ENCODE results near the gene ZNF37A. TPM values are rescaled to one million over a fixed set of nuclear protein-coding genes. Genes with fewer than 3 reads are reported as not detected.
"Not testable (repeated sequence)": the region's sequence is repeated elsewhere in the genome, so short reads cannot be mapped to it uniquely, and the experiment has no call there.

Gene ZNF37A
- polyA plus RNA-seq (ENCODE audit: insufficient read length in 10 of 10) = 10 to 100 TPM in 3 of 10 donors, 1 to 10 TPM in 7; 6.1 to 10.8 (median 9.7) TPM
- long read RNA-seq, donor 1 = 0 reads
- long read RNA-seq, donor 2 = 0 reads
- long read RNA-seq, donor 3 = 0 reads
- long read RNA-seq, donor 4 = 0 reads
- long read RNA-seq, donor 5, full-length matches to known transcripts = 1 of 1 reads
- long read RNA-seq, donor 5, partial matches to known transcripts = 0 of 1 reads
- long read RNA-seq, donor 5, other reads (novel, unspliced or antisense) = 0 of 1 reads
- long read RNA-seq, donor 6 = 0 reads
- long read RNA-seq, donor 7, full-length matches to known transcripts = 1 of 1 reads
- long read RNA-seq, donor 7, partial matches to known transcripts = 0 of 1 reads
- long read RNA-seq, donor 7, other reads (novel, unspliced or antisense) = 0 of 1 reads
- long read RNA-seq, donor 8 = 0 reads
- long read RNA-seq, donor 9 = 0 reads

DNA sequence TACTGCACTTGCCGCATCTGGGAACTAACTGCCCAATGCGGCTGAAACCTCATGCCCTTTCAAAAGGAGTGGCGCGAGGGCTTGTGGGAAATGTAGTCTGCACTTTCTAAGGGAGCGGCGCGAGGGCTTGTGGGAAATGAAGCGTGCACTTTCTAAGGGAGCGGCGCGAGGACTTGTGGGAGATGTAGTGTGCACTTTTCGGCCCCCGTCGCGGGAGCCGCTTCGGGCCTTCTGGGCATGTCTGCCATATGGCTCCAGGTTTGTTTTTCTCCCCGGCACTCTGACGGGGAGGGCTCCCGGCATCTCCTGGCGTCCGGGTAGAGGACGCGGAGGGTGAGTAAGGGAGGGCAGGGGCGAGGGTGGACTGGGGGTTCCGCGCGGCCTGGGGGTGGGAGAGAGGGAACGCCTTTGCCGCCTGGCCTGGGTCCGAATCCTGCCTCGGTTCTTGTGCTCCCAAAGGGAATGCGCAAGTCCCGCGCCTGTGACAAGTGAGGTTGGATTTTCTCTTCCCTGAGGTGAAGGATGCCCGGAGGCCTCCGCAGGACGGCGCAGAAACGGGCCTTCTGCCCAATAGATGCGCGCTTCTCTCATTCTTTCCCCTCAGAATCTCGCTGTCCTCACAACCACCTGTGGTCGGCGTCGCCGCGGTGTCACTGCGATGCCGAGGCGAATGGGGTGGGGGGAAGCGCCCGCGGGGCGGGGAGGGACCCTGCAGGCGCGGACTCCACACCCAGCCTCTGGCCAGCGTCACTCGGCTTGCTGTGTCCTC, at the start of gene ZNF37A:
Gene ZNF37A (plus strand): TSS at position 180 of the 769 bp plus-strand sequence. CDS start 2,281 bp downstream, outside the sequence.
- DNase-seq = peak; percentile 94 to 98 (median 96)

DNA sequence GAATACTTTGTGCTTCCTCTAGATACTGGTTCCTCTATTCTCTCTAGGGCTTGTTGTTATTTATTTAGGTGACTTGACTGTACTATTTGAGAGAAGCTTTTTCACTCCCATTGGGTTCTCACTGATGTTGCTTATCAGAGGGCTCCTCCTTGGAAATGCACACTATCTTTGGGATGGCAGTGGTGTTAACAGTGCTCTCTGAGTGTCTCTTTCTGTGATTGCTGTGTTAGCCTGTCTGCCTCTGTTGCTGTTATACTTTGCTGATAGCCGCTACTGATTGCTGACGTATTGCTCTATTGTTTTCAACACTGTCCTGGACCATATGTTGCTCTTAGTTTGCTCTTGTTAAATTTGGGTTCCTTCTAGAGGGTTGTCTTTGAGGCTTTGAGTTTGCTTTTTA, 49.0 kb upstream of the ZNF37A start:
- no peak for DNase-seq

DNA sequence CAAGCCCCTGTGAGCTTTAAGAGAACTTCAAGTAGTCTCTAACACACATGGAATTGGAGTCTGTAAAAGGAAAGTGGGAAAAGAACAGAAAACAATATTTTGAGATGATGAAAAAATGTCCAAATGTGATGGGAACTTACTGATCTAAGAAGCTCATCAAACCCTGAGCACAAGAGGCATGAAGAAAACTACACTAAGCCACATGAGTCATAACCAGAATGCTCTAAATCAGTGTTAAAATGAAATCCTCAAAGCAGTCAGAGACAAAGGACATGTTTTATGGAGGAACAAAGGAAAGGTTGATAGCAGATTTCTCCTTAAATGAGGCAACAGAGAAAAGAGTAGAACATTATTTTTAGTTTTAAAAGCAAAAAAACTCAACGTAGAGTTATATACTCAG, 46.5 kb upstream of the ZNF37A start:
- no peak for DNase-seq

DNA sequence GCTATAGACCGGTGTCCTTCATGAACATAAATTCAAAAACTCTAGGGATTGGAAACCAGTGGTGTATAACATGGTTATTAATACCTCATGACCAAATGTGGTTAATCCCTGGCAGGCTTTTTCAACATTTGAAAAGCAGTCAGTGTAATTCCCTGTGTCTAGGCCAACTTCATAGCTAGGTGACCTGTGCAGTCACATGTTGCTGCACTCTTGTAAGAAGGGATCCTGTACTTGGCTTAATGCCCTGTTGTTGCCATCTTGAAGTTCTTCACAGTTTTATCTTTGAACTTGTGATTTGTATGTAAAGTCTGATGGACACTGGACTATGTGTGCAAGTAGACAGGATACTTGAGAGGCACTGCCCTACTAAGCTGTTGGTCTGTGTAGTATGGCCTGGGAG, 43.9 kb upstream of the ZNF37A start:
- DNase-seq = no peak

DNA sequence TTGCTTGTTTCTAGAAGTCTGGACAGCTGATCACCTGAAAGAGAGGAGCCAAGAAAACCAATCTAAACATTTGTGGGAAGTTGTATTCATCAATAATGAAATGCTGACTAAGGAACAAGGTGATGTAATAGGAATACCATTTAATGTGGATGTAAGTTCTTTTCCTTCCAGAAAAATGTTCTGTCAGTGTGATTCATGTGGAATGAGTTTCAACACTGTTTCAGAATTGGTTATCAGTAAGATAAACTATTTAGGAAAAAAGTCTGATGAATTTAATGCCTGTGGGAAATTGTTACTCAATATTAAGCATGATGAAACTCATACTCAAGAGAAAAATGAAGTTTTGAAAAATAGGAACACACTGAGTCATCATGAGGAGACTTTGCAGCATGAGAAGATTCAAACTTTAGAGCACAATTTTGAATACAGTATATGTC, 39.8 kb upstream of the ZNF37A start:
- peak in 1 of 3 donors; percentile 20 for DNase-seq

DNA sequence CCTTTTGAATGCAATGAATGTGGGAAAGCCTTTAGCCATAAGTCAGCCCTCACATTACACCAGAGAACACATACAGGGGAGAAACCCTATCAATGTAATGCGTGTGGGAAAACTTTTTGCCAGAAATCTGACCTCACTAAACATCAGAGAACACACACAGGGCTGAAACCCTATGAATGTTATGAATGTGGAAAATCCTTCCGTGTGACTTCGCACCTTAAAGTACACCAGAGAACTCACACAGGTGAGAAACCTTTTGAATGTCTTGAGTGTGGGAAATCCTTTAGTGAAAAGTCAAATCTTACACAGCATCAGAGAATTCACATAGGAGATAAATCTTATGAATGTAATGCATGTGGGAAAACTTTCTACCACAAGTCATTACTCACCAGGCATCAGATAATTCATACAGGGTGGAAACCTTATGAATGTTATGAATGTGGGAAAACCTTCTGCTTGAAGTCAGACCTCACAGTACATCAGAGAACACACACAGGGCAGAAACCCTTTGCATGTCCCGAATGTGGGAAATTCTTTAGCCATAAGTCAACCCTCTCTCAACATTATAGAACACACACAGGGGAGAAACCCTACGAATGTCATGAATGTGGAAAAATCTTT, 38.8 kb upstream of the ZNF37A start:
- not testable (repeated sequence) for DNase-seq

DNA sequence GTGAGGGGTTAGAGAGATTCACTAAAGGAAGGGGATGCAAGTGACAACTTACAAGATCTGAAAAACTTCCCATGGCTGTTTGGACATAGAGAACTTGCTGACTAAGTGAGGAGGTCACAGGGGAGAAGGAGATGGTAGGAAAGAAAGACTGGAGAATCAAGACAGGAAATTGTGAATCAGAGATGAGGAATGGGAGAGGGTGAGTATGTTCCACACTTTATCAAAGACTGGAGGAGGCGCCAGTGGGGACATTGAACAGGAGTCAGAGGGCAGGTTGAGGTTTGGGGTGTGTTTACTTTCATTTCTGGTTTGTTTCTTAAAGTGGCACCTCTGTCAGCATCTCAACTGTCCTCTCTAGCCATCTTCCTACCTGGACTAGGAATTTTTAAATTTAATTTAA, 24.5 kb upstream of the ZNF37A start:
- DNase-seq = peak in 1 of 3 donors; percentile 10

DNA sequence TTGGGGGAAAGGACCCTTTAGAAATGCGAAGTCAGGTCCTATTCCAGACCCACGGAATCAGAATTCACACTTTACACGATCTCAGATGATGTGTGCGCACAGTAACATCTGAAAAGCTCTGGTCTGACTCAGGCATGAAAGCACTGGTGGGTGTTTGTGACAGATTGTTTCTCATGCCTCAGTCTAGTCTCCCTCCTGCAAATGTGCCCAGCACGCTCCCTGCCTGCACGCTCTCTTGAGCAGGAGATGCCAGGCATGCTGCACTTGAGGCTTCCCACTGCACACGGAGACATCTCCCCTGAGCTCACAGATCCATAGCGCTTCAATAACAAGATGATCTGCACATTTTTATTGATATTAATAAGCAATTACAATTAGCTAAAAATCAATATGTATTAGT, 23.6 kb upstream of the ZNF37A start:
- DNase-seq = no peak

DNA sequence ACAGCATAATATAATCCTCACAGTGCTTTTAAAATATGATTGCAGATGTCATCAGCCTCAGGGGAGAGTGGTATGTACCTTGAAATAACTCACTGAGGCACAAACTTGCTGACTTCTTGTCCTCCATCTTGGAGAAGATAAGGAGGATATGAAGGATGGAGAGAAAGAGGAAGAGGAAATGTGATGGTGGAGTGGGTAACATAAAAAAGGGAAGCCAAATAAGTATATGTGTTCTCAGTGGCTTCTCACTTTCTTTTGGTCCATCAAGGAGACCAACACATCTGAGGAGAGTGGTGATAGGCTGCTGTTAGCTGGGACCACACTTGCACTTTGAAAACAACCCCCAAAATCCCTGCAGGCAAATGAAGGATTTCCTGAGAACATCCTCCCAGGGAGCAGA, 21.6 kb upstream of the ZNF37A start:
- no peak for DNase-seq

DNA sequence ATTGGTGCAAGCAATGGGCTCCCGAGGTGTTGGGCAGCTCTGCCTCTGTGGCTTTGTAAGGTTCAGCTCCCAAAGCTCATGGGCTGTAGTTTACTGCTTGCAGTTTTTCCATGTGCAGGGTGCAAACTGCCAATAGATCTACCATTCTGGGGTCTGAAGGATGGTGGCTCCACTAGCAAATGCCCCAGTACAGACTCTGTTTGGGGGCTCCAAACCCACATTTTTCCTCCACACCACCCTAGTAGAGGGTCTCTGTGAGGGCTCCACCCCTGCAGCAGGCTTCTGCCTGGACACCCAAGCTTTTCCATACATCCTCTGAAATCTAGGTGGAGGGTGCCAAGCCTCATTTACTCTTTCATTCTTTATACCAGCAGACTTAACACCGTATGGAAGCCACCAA, 17.4 kb upstream of the ZNF37A start:
- DNase-seq = no peak

DNA sequence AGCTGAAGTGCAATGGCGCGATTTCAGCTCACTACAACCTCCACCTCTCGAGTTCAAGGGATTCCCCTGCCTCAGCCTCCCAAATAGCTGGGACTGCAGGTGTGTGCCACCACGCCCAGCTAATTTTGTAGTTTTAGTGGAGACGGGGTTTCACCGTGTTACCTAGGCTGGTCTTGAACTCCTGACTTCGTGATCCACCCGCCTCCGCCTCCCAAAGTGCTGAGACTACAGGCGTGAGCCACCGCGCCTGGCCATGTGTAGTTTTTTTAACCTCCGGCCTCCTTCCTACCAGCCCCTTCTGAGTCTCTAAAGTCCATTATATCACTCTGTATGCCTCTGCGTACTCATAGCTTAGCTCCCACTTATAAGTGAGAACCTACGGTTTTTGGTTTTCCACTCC, 819 bp upstream of the ZNF37A start:
- not testable (repeated sequence) for DNase-seq

DNA sequence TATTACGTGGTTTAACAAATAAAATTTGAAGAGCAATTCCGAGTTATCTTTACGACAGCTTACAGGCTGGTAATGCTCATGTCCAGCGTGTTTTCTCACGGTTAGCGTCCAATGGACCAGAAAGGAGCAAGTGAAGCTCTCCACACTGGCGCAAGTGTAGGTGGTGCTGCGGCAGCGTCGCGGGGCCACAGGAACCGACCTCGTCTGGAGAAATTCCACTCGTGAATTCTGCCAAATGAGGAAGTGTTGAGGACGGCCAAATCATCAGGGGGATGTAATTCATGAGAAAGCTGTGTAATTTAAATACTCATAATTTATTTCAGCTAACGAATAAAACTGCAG, 350 bp upstream of the ZNF37A start:
- DNase-seq = no peak

DNA sequence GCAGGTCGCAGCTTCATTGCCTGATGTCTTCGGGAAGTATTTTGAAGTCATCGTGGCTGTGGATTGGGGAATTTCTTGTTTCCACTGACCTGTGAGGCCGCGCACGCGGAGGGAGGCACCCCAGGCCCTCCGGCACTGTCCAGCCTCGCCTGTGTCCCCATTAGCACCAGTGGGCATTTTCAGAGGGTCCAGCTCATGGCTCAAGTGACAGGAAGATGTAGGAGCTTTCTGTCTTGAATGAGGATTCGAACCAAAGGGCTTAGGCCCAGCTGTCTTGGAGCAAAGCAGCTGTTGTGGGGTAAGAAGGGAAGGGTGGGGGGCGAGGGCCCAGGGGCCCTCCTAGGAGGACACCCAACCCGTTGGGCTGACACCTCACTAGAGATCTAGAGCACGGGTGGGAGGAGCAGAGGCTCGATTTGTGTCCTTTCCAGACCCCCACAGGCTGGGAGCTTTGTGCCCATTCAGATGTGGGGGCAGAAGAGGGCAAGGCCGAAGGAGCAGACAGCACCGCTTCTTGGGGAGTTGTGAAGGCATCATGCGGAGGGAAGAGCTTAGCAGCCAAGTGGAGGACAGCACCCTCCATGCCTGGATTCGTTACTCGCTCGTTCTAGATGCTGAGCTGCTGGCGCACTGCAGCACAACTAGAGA, 914 bp downstream of the ZNF37A start:
- no peak for DNase-seq

DNA sequence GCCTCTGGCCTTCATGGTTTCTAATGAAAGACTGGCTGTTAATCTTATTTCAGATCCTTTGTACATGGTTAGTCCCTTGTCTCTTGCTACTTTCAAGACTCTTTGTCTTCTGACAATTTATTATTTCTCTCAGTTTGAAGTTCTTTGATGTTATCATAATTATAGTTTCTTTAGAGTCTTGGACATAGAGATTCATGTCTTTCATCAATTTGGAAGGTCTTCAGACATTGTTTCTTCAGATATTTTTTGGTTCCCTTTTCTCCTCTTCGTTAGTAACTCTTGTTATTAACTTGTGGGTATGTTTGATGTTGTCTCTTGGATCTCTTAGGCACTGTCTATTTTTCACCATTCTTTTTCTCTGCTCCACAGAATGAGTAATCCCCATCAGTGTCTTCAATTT, 8.7 kb downstream of the ZNF37A start:
- no peak for DNase-seq

DNA sequence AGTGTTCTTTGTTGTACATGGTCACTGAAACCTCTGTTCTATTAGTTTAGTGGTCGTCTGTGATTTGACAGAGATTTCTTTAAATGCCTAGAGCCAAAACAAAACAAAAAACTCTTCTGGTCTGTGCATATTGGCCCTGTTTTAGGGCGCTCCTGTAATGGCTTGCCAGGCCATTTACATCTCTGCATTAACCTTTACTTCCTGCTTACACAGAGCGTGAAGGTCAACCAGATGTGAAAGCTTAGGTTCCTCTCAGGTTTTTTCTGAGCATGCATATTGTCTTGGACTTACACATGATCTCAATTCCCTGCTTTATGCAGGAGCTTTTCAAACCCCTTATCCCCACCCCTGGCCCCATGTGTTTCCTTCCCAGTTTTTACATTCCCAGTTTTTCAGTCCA, 9.6 kb downstream of the ZNF37A start:
- no peak for DNase-seq

DNA sequence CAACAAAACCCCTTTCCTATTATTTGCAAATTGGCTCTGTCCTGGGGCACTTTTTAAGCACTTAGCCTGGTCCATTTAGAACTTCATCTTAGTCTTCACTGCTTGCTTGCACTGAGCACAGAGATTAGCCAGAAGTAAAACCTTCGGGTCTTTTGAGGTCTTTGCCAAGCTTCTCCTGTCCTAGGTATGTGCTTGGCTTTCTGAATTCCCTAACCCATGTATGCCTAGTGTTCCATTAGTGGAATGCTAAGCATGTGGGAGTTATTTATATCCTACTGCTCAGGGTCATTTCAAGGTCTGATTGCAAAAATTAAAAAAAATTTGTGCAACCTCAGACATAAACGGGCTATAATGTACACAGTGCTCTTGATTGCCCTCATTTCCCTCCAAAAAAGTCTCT, 18.0 kb downstream of the ZNF37A start:
- no peak for DNase-seq

DNA sequence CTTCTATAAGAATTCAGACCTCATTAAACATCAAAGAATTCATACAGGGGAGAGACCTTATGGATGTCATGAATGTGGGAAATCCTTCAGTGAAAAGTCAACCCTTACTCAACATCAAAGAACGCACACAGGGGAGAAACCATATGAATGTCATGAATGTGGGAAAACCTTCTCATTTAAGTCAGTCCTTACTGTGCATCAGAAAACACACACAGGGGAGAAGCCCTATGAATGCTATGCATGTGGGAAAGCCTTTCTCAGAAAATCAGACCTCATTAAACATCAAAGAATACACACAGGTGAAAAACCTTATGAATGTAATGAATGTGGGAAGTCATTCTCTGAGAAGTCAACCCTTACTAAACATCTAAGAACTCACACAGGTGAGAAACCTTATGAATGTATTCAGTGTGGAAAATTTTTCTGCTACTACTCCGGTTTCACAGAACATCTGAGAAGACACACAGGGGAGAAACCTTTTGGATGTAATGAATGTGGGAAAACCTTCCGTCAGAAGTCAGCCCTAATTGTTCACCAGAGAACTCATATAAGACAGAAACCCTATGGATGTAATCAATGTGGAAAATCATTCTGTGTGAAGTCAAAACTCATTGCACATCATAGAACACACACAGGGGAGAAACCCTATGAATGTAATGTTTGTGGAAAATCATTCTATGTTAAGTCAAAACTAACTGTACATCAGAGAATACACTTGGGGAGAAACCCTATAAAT, 24.1 kb downstream of the ZNF37A start:
- DNase-seq = no peak

DNA sequence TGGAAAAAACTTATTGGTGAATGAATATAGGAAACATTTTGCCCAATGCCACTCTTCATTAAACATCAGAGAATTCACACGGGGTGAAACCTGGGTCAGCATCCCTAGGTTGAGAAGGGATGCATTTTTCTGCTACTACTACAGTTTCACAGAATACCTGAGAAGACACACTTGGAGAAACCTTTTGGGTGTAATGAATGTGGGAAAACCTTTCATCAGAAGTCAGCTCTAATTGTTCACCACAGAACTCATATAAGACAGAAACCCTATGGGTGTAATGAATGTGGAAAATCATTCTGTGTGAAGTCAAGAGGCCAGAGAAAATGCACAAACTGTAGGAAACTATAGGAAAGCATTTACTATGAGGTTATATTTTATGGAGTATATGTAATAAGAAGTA, 24.9 kb downstream of the ZNF37A start:
- DNase-seq = no peak

DNA sequence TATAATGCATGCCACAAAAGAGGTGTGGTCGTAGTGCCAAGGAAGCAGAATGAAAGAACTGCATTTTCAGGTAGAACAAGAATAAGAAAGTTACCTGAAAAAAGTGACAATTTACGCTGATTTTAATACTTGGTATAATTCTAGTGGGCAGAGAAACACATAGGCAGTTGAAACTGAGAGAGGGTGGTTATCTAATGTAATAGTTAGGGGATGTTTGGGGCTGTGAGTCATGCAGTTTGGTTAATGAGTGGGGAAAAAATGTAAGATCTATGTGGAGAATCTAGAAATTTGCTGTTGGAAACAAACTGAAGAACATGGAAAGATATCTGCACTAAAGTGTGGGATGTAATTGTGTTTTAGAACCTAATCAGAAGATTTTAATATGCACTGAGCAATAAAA, 33.7 kb downstream of the ZNF37A start:
- no peak for DNase-seq

DNA sequence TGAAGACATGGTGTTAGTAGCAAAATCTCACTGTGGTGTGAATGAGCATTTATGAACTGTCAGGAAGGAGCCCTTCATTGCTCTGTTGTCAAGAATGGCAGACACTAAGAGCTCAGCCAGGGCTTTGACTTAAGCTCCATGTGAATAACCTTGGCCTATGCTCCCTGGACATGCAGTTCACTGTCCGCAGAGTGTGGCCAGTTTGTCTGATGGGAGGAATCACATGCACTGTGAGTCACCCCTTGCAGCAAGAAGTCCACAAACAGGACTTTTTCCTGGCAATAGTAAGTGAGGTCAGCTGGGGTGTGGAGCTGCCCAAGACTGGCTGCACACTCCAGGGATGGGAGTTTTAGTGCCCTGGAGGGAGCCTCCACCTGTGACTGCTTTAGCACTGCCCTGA, 49.5 kb downstream of the ZNF37A start:
- no peak for DNase-seq

DNA sequence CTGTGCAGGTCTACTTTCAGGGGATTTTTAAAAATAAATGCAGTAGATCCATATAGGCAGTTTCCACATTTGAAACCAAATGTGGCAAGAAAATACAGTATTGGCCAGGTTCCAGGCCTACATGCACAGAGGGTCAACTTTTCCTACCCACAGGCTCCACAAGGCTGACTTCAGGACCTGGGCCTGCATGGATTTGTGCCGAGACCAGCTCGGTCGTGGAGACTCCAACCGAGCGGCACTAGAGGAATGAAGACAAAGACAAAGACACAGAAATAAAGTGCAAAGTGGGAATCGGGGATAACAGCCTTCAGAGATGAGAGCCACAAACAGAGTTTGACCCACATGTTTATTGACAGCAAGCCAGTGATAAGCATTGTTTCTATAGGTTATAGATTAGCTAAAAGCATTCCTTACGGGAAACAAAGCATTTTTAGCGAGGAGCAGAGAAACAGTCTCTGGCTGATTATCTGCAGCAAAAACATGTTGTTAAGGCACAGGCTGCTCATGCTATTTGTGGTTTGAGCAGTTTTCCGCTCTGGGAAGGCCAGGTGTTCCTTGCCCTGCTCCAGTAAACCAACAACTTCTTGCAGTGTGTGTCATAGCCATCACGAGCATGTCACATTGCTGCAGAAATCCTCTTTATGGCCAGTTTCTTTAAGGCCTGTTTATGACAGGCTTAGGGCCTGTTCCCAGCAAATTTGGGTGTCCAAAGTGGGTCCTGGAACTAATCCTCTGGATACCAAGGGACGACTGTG, 52.6 kb downstream of the ZNF37A start:
- DNase-seq = no peak
